DOHH2 (cell line): ENCODE results near the gene GSTT2B.
"Not testable (repeated sequence)": the region's sequence is repeated elsewhere in the genome, so short reads cannot be mapped to it uniquely, and the experiment has no call there.

ENCODE experiments used
- H3F3A ChIP-seq: fragments of 200-600 bp; sonication (generic), shearing (Covaris generic); 2 replicates; pipeline ENCODE4 v1.6.0; 2016; ENCODE audit warnings: antibody characterized with exemption, mild to moderate bottlenecking; ENCODE audit not compliant: control insufficient read depth, insufficient read depth
- H3K27ac ChIP-seq: fragments of 200-600 bp; sonication (generic); 2 replicates; pipeline ENCODE4 v1.5.1; 2014; ENCODE audit warnings: low read depth, mild to moderate bottlenecking, low read length, moderate library complexity
- H3K27me3 ChIP-seq: fragments of 200-600 bp; sonication (generic); 2 replicates; pipeline ENCODE4 v1.6.1; 2014; ENCODE audit warnings: mild to moderate bottlenecking, low read length, mixed read lengths; ENCODE audit not compliant: control insufficient read depth
- H3K36me3 ChIP-seq: fragments of 200-600 bp; sonication (generic); 2 replicates; pipeline ENCODE4 v1.6.1; 2014; ENCODE audit warnings: mild to moderate bottlenecking, low read length, moderate library complexity, mixed read lengths; ENCODE audit not compliant: control insufficient read depth
- H3K4me1 ChIP-seq: fragments of 200-600 bp; sonication (generic); 2 replicates; pipeline ENCODE4 v1.6.1; 2014; ENCODE audit warnings: mild to moderate bottlenecking, low read length, mixed read lengths; ENCODE audit not compliant: control insufficient read depth
- H3K4me2 ChIP-seq: fragments of 200-600 bp; sonication (generic); 2 replicates; pipeline ENCODE4 v1.6.0; 2014; ENCODE audit warnings: mild to moderate bottlenecking, low read length, moderate library complexity
- H3K4me3 ChIP-seq: fragments of 200-600 bp; sonication (generic); 2 replicates; pipeline ENCODE4 v1.5.1; 2014; ENCODE audit warnings: mild to moderate bottlenecking, low read length, mixed read lengths
- H3K79me2 ChIP-seq: fragments of 200-600 bp; sonication (generic); 2 replicates; pipeline ENCODE4 v1.6.1; 2014; ENCODE audit warnings: mild to moderate bottlenecking, low read length, mixed read lengths; ENCODE audit not compliant: control insufficient read depth
- H3K9me2 ChIP-seq: fragments of 200-600 bp; sonication (generic); replicated peaks from 2 replicates; pipeline ENCODE4 v1.6.1; 2014; ENCODE audit warnings: mild to moderate bottlenecking, low read length, mixed read lengths; ENCODE audit not compliant: control insufficient read depth
- H3K9me3 ChIP-seq: fragments of 200-600 bp; sonication (generic); 2 replicates; pipeline ENCODE4 v1.6.1; 2014; ENCODE audit warnings: antibody characterized with exemption, low read length, mixed read lengths; ENCODE audit not compliant: control insufficient read depth, insufficient read depth
- H4K20me1 ChIP-seq: fragments of 200-600 bp; sonication (generic); 2 replicates; pipeline ENCODE4 v1.6.0; 2014; ENCODE audit warnings: low read depth, mild to moderate bottlenecking, antibody characterized with exemption, low read length, moderate library complexity; ENCODE audit not compliant: control insufficient read depth, insufficient read depth
- EZH2phosphoT487 ChIP-seq: fragments of 200-600 bp; sonication (generic); IDR thresholded peaks from 2 replicates; pipeline ENCODE4 v1.6.1; 2017; ENCODE audit warnings: borderline replicate concordance, mild to moderate bottlenecking, antibody characterized with exemption, low read length, moderate library complexity, mixed read lengths
- TF ChIP-seq, protein P1 (sequence below): fragments of 200-600 bp; sonication (generic); IDR thresholded peaks from one replicate; pipeline ENCODE4 v1.5.1; 2014; ENCODE audit warnings: antibody characterized with exemption, mild to moderate bottlenecking, low read depth, low read length; ENCODE audit not compliant: poor library complexity, severe bottlenecking

The GSTT2B gene

DNA sequence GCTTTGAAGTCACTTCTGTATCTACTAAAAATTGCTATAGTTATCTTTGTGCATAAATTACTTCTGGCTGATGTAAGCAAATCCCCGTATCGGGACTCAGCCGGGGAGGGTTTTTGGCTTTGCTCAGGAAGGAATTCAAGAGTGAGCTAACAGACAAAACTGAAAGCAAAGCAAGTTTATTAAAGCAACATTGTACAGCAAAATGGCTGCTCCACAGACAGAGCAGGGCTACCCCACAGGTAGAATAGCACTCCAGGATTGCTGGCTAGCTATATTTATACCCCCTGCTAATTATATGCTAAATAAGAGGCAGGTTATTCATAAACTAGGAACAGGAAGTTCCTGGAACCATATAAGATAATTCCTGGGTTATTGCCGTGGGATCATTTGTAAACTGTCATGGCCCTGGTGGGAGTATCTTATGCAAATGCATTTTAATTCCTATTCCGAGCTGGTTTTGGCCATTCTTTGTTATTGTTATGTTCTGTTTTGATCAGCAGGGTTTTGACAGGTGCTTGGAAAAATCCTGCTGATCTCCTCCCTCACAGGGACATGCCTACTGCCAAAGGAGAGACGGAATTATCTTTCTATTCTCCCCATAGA, 51.6 kb downstream of the GSTT2B start:
- Histone ChIP-seq H3K27me3 (peaks cover 9% of the 10 kb centered on the region; the same call in 1 of the 2 replicates), H3K36me3 (no peaks in the 10 kb centered on the region), H3F3A (peaks cover 2% of the 10 kb centered on the region), H3K4me3 (no peak overlapping the region), H3K9me2 (no peaks in the 10 kb centered on the region), H4K20me1 (no peaks in the 10 kb centered on the region), H3K4me1 (peaks cover 32% of the 10 kb centered on the region), H3K79me2 (peaks cover 13% of the 10 kb centered on the region), H3K9me3 (no peaks in the 10 kb centered on the region), H3K4me2 (no peak overlapping the region), H3K27ac (no peak overlapping the region)
- TF ChIP-seq EZH2phosphoT487 = no peak
- TF ChIP-seq, protein P1, sequence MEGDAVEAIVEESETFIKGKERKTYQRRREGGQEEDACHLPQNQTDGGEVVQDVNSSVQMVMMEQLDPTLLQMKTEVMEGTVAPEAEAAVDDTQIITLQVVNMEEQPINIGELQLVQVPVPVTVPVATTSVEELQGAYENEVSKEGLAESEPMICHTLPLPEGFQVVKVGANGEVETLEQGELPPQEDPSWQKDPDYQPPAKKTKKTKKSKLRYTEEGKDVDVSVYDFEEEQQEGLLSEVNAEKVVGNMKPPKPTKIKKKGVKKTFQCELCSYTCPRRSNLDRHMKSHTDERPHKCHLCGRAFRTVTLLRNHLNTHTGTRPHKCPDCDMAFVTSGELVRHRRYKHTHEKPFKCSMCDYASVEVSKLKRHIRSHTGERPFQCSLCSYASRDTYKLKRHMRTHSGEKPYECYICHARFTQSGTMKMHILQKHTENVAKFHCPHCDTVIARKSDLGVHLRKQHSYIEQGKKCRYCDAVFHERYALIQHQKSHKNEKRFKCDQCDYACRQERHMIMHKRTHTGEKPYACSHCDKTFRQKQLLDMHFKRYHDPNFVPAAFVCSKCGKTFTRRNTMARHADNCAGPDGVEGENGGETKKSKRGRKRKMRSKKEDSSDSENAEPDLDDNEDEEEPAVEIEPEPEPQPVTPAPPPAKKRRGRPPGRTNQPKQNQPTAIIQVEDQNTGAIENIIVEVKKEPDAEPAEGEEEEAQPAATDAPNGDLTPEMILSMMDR = no peak

DNA sequence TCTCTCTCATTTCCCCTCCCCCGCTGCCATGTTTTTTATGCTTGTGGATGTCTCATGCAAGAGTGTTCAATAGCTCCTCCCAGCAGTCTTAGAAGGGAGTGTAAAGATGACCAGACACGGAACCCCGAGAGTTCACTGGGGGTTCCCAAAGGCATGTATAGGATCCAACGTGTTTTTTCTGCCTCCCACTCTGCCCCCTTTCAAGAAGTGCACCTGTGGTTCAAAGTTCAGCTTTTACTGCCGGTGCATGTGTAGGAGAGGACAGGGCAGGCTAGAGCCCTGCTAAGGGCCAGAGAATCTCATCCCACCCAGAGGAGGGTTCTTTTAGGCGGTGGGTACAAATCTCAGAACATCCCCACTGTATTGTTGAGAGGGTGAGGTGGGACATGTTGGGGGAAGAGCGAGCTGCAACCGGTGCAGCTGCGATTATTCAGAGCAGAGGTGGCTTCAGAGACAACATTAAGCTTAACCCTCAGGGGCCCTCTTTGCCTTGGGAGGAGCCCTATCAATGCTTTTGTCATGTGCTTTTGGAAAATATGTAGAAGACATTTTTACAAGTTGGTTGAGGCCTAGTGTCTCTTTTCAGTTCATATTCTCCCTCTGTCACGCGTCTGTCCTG, 52.3 kb downstream of the GSTT2B start:
- H3K79me2 ChIP-seq = peaks cover 13% of the 10 kb centered on the region
- no peaks in the 10 kb centered on the region for H3F3A ChIP-seq
- H3K27me3 ChIP-seq = peaks cover 9% of the 10 kb centered on the region; the same call in 1 of the 2 replicates
- H3K4me3 ChIP-seq = no peak overlapping the region
- H3K36me3 ChIP-seq = no peaks in the 10 kb centered on the region
- no peaks in the 10 kb centered on the region for H3K9me2 ChIP-seq
- H3K4me1 ChIP-seq = peaks cover 28% of the 10 kb centered on the region
- H3K27ac ChIP-seq = no peak overlapping the region
- H3K9me3 ChIP-seq = no peaks in the 10 kb centered on the region
- TF ChIP-seq EZH2phosphoT487 = no peak
- TF ChIP-seq, protein P1 = no peak
- no peak overlapping the region for H3K4me2 ChIP-seq
- no peaks in the 10 kb centered on the region for H4K20me1 ChIP-seq

DNA sequence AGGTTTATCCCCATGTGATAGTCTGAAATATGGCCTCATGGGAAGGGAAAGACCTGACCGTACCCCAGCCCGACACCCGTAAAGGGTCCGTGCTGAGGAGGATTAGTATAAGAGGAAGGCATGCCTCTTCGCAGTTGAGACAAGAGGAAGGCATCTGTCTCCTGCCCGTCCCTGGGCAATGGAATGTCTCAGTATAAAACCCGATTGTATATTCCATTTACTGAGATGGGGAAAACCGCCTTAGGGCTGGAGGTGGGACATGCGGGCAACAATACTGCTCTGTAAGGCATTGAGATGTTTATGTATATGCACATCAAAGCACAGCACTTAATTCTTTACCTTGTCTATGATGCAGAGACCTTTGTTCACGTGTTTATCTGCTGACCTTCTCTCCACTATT, 53.6 kb downstream of the GSTT2B start:
- H3K27me3 ChIP-seq, H3K4me3 ChIP-seq, H4K20me1 ChIP-seq, H3K4me2 ChIP-seq, H3K36me3 ChIP-seq, H3K9me3 ChIP-seq, H3K27ac ChIP-seq, H3K9me2 ChIP-seq, H3F3A ChIP-seq, H3K79me2 ChIP-seq: not testable (repeated sequence)
- peaks cover 17% of the 10 kb centered on the region for H3K4me1 ChIP-seq
